SK-N-SH treated with all-trans-retinoic acid at 6 μM for 48 hours (cell line): ENCODE measurements around the gene EPS8L1.

Experiments
- ATAC-seq: fragments of 200-7000 bp; cut with Tn5 transposase; 3 replicates; pipeline ENCODE4 v1.9.1; 2020; ENCODE audit warnings: mild to moderate bottlenecking, moderate library complexity
- ARNTL ChIP-seq: fragments of 450-650 bp; formaldehyde crosslinking; IDR thresholded peaks from 2 replicates; pipeline ENCODE4 v1.5.0; 2020; ENCODE audit warnings: low read depth, mild to moderate bottlenecking, moderate library complexity, borderline replicate concordance
- BACH2 ChIP-seq: fragments of 250-450 bp; sonication (Bioruptor Pico); IDR thresholded peaks from 2 replicates; pipeline ENCODE4 v1.9.0; 2021; ENCODE audit warnings: mild to moderate bottlenecking, borderline replicate concordance
- CREB5 ChIP-seq: fragments of 250-450 bp; sonication (Bioruptor Pico); IDR thresholded peaks from 2 replicates; pipeline ENCODE4 v1.5.1; 2020; ENCODE audit warnings: low read depth, mild to moderate bottlenecking, moderate library complexity
- CSDC2 ChIP-seq: fragments of 250-450 bp; sonication (Bioruptor Pico); IDR thresholded peaks from 2 replicates; pipeline ENCODE4 v1.5.0; 2020; ENCODE audit warnings: mild to moderate bottlenecking, moderate library complexity
- ESRRG ChIP-seq: fragments of 250-450 bp; sonication (Bioruptor Pico); IDR thresholded peaks from 2 replicates; pipeline ENCODE4 v1.6.1; 2021; ENCODE audit warnings: mild to moderate bottlenecking
- GLIS3 ChIP-seq: fragments of 250-450 bp; sonication (Bioruptor Pico); IDR thresholded peaks from 2 replicates; pipeline ENCODE4 v1.5.0; 2020; ENCODE audit warnings: mild to moderate bottlenecking, moderate library complexity
- OSR1 ChIP-seq: fragments of 250-450 bp; sonication (Bioruptor Pico); IDR thresholded peaks from 2 replicates; pipeline ENCODE4 v1.8.0; 2022; ENCODE audit warnings: moderate library complexity, mild to moderate bottlenecking, inconsistent platforms
- PATZ1 ChIP-seq: fragments of 250-450 bp; sonication (Bioruptor Pico); IDR thresholded peaks from 2 replicates; pipeline ENCODE4 v1.8.0; 2020; ENCODE audit warnings: mild to moderate bottlenecking, moderate library complexity, borderline replicate concordance
- PPARA ChIP-seq: fragments of 250-450 bp; sonication (Bioruptor Pico); IDR thresholded peaks from 2 replicates; pipeline ENCODE4 v1.5.0; 2020; ENCODE audit warnings: mild to moderate bottlenecking, borderline replicate concordance
- RARB ChIP-seq: fragments of 250-450 bp; sonication (Bioruptor Pico); IDR thresholded peaks from 2 replicates; pipeline ENCODE4 v1.8.0; 2021; ENCODE audit warnings: mild to moderate bottlenecking, moderate library complexity
- TOX ChIP-seq: fragments of 250-450 bp; sonication (Bioruptor Pico); IDR thresholded peaks from 2 replicates; pipeline ENCODE4 v1.8.0; 2021; ENCODE audit warnings: mild to moderate bottlenecking, moderate library complexity, borderline replicate concordance
- TSHZ2 ChIP-seq: fragments of 250-450 bp; sonication (Bioruptor Pico); IDR thresholded peaks from 2 replicates; pipeline ENCODE4 v1.5.0; 2020; ENCODE audit warnings: mild to moderate bottlenecking, moderate library complexity
- ZC3H10 ChIP-seq: fragments of 250-450 bp; sonication (Bioruptor Pico); IDR thresholded peaks from 2 replicates; pipeline ENCODE4 v1.5.1; 2021; ENCODE audit warnings: mild to moderate bottlenecking, moderate library complexity
- ZFP3 ChIP-seq: fragments of 250-450 bp; sonication (Bioruptor Pico); IDR thresholded peaks from 2 replicates; pipeline ENCODE4 v1.5.0; 2020; ENCODE audit warnings: mild to moderate bottlenecking, moderate library complexity
- ZFP30 ChIP-seq: fragments of 450-650 bp; formaldehyde crosslinking; IDR thresholded peaks from 2 replicates; pipeline ENCODE4 v1.5.0; 2022; ENCODE audit warnings: mild to moderate bottlenecking, moderate library complexity
- ZNF565 ChIP-seq: fragments of 450-650 bp; formaldehyde crosslinking; conservative IDR thresholded peaks from 2 replicates; pipeline ENCODE4 v1.5.0; 2020; ENCODE audit warnings: low read depth, mild to moderate bottlenecking, moderate library complexity
- ZNF70 ChIP-seq: fragments of 450-650 bp; formaldehyde crosslinking; IDR thresholded peaks from 2 replicates; pipeline ENCODE4 v1.5.0; 2020; ENCODE audit warnings: mild to moderate bottlenecking, moderate library complexity
- ZNF8 ChIP-seq: fragments of 450-650 bp; formaldehyde crosslinking; IDR thresholded peaks from 2 replicates; pipeline ENCODE4 v1.5.0; 2020; ENCODE audit warnings: mild to moderate bottlenecking, moderate library complexity

EPS8L1 gene

GRCh38 chr19:55044286-55044685, 31.4 kb upstream of the EPS8L1 start:
- ATAC-seq: no peak
- no peak for TF ChIP-seq PPARA (CRISPR knock-in tag)
- no peak for TF ChIP-seq TSHZ2 (CRISPR knock-in tag)
- TF ChIP-seq ESRRG (CRISPR knock-in tag): no peak
- TF ChIP-seq CSDC2 (CRISPR knock-in tag): no peak
- no peak for TF ChIP-seq OSR1 (CRISPR knock-in tag)
- TF ChIP-seq ZNF565 (CRISPR knock-in tag): no peak
- TF ChIP-seq TOX: no peak
- no peak for TF ChIP-seq ZFP3 (CRISPR knock-in tag)
- TF ChIP-seq ZNF70 (CRISPR knock-in tag): no peak
- no peak for TF ChIP-seq ARNTL (CRISPR knock-in tag)
- no peak for TF ChIP-seq ZFP30
- no peak for TF ChIP-seq RARB (CRISPR knock-in tag)
- TF ChIP-seq BACH2 (CRISPR knock-in tag): no peak

GRCh38 chr19:55044771-55045716, 30.6 kb upstream of the EPS8L1 start:
- no peak for ATAC-seq

More at GRCh38 chr19:55044771-55045716, 30.6 kb upstream of the EPS8L1 start:
- TF ChIP-seq ZNF565 (CRISPR knock-in tag) (no peak), BACH2 (CRISPR knock-in tag) (no peak), ZNF8 (CRISPR knock-in tag) (no peak), ZFP3 (CRISPR knock-in tag) (no peak), GLIS3 (CRISPR knock-in tag) (no peak), CREB5 (CRISPR knock-in tag) (no peak), ZC3H10 (CRISPR knock-in tag) (no peak), TOX (no peak), TSHZ2 (CRISPR knock-in tag) (no peak), ZFP30 (no peak), ESRRG (CRISPR knock-in tag) (no peak), PATZ1 (no peak)
